HEK293 (cell line): ENCODE data around the gene DPYSL5.

Experiments
- HOXD13 ChIP-seq: sonication (generic); formaldehyde crosslinking; IDR thresholded peaks from 2 replicates; pipeline ENCODE4 v1.8.0; 2022; ENCODE audit warnings: missing genetic modification reagents, borderline replicate concordance
- ZNF140 ChIP-seq: fragments of 450-650 bp; formaldehyde crosslinking; IDR thresholded peaks from 2 replicates; pipeline ENCODE4 v1.5.1; 2016; ENCODE audit warnings: missing biosample characterization, missing genetic modification characterization
- ZNF274 ChIP-seq, 2 experiments: fragments of 200-500 bp in 1 of 2; fragments of 450-650 bp in 1 of 2; sonication (Bioruptor generic) in 1 of 2; formaldehyde crosslinking in 1 of 2; IDR thresholded peaks; 2 replicates each; pipeline versions ENCODE4 v1.5.1 to v1.6.1; 2014 to 2016; ENCODE audit warnings: borderline replicate concordance in 1 of 2, inconsistent platforms in 1 of 2, low read length in 1 of 2, missing biosample characterization in 1 of 2, missing genetic modification characterization in 1 of 2
- ZNF529 ChIP-seq: fragments of 450-650 bp; formaldehyde crosslinking; IDR thresholded peaks from 2 replicates; pipeline ENCODE4 v1.5.1; 2017; ENCODE audit warnings: missing genetic modification characterization, missing biosample characterization; ENCODE audit not compliant: insufficient replicate concordance
- TF ChIP-seq, protein P1 (sequence below): IDR thresholded peaks from 2 replicates; pipeline ENCODE4 v1.6.1; 2011; ENCODE audit warnings: mild to moderate bottlenecking, low read depth, low read length, borderline replicate concordance
- TF ChIP-seq, protein P2 (sequence below): fragments of 450-650 bp; formaldehyde crosslinking; IDR thresholded peaks from 2 replicates; pipeline ENCODE4; 2016; ENCODE audit warnings: missing biosample characterization, missing genetic modification characterization
- TF ChIP-seq, protein P3 (sequence below): fragments of 450-650 bp; formaldehyde crosslinking; IDR thresholded peaks from 2 replicates; pipeline ENCODE4 v1.5.1; 2016; ENCODE audit warnings: missing biosample characterization, missing genetic modification characterization
- TF ChIP-seq, protein P4 (sequence below): fragments of 450-650 bp; formaldehyde crosslinking; conservative IDR thresholded peaks from 2 replicates; pipeline ENCODE4 v1.5.1; 2016; ENCODE audit warnings: low read depth, missing biosample characterization, missing genetic modification characterization

DNA sequence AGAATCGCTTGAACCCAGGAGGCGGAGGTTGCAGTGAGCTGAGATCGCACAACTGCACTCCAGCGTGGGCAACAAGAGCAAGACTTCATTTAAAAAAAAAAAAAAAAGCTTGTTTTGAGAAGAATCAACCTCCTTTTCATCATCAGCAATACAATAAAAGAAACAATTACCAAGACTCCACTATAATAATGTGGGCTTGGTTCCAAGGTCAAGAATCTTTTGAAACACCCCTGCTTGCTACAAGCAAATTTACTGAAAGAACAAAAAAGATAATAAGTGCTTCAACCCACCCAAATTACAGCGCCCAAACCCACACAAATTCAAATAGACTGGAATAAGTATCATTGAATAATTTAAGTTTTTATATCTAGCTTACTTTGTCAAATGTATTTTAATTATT, 88.9 kb downstream of the DPYSL5 start:
- TF ChIP-seq, protein P1, sequence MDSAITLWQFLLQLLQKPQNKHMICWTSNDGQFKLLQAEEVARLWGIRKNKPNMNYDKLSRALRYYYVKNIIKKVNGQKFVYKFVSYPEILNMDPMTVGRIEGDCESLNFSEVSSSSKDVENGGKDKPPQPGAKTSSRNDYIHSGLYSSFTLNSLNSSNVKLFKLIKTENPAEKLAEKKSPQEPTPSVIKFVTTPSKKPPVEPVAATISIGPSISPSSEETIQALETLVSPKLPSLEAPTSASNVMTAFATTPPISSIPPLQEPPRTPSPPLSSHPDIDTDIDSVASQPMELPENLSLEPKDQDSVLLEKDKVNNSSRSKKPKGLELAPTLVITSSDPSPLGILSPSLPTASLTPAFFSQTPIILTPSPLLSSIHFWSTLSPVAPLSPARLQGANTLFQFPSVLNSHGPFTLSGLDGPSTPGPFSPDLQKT: no peak
- TF ChIP-seq, protein P2, sequence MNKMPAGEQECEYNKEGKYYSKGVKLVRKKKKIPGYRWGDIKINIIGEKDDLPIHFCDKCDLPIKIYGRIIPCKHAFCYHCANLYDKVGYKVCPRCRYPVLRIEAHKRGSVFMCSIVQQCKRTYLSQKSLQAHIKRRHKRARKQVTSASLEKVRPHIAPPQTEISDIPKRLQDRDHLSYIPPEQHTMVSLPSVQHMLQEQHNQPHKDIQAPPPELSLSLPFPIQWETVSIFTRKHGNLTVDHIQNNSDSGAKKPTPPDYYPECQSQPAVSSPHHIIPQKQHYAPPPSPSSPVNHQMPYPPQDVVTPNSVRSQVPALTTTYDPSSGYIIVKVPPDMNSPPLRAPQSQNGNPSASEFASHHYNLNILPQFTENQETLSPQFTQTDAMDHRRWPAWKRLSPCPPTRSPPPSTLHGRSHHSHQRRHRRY: no peak
- TF ChIP-seq, protein P3, sequence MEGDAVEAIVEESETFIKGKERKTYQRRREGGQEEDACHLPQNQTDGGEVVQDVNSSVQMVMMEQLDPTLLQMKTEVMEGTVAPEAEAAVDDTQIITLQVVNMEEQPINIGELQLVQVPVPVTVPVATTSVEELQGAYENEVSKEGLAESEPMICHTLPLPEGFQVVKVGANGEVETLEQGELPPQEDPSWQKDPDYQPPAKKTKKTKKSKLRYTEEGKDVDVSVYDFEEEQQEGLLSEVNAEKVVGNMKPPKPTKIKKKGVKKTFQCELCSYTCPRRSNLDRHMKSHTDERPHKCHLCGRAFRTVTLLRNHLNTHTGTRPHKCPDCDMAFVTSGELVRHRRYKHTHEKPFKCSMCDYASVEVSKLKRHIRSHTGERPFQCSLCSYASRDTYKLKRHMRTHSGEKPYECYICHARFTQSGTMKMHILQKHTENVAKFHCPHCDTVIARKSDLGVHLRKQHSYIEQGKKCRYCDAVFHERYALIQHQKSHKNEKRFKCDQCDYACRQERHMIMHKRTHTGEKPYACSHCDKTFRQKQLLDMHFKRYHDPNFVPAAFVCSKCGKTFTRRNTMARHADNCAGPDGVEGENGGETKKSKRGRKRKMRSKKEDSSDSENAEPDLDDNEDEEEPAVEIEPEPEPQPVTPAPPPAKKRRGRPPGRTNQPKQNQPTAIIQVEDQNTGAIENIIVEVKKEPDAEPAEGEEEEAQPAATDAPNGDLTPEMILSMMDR (tag by site-specific recombination): no peak
- TF ChIP-seq HOXD13 (CRISPR knock-in tag): no peak
- no peak for TF ChIP-seq ZNF529 (tag by site-specific recombination)
- TF ChIP-seq, protein P4, sequence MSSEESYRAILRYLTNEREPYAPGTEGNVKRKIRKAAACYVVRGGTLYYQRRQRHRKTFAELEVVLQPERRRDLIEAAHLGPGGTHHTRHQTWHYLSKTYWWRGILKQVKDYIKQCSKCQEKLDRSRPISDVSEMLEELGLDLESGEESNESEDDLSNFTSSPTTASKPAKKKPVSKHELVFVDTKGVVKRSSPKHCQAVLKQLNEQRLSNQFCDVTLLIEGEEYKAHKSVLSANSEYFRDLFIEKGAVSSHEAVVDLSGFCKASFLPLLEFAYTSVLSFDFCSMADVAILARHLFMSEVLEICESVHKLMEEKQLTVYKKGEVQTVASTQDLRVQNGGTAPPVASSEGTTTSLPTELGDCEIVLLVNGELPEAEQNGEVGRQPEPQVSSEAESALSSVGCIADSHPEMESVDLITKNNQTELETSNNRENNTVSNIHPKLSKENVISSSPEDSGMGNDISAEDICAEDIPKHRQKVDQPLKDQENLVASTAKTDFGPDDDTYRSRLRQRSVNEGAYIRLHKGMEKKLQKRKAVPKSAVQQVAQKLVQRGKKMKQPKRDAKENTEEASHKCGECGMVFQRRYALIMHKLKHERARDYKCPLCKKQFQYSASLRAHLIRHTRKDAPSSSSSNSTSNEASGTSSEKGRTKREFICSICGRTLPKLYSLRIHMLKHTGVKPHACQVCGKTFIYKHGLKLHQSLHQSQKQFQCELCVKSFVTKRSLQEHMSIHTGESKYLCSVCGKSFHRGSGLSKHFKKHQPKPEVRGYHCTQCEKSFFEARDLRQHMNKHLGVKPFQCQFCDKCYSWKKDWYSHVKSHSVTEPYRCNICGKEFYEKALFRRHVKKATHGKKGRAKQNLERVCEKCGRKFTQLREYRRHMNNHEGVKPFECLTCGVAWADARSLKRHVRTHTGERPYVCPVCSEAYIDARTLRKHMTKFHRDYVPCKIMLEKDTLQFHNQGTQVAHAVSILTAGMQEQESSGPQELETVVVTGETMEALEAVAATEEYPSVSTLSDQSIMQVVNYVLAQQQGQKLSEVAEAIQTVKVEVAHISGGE: no peak
- TF ChIP-seq ZNF274 (IDR thresholded peaks at IDR 0.05; ENCODE audit: low read length): no peak
- TF ChIP-seq ZNF274 (tag by site-specific recombination; IDR thresholded peaks at IDR 0.05; ENCODE audit: borderline replicate concordance): no peak
- no peak for TF ChIP-seq ZNF140 (tag by site-specific recombination)
